Keratinocyte (primary cell): ENCODE results near the gene NEDD8. TPM values are rescaled to one million over a fixed set of nuclear protein-coding genes. Genes with fewer than 3 reads are reported as not detected.

Experiments used
- DNase-seq: peaks from one replicate; pipeline ENCODE4 v3.0.0-alpha.2; 2011; ENCODE audit warnings: low read depth, missing footprints, low spot score
- FAIRE-seq: peaks from 2 replicates; lab custom pipeline; 2011; peaks lifted over from hg19 to GRCh38; lab: Jason Lieb, UNC
- H2AFZ ChIP-seq: 2 replicates; pipeline ENCODE4 v1.6.0; 2012; ENCODE audit warnings: low read length, control low read depth, inconsistent platforms; ENCODE audit not compliant: control insufficient read depth
- H3K27ac ChIP-seq: 2 replicates; pipeline ENCODE4 v1.5.1; 2011; ENCODE audit warnings: low read length; ENCODE audit not compliant: control insufficient read depth, insufficient read depth
- H3K27me3 ChIP-seq: 3 replicates; pipeline ENCODE4 v1.6.0; 2011; ENCODE audit warnings: low read length; ENCODE audit not compliant: control insufficient read depth, insufficient read depth; ENCODE audit errors: extremely low read depth
- H3K36me3 ChIP-seq, 2 experiments: 2 replicates in 1 of 2; 3 replicates in 1 of 2; pipeline ENCODE4 v1.5.1; 2011; ENCODE audit warnings: low read length in 2 of 2, mild to moderate bottlenecking in 1 of 2; ENCODE audit not compliant: control insufficient read depth in 2 of 2, insufficient read depth in 2 of 2; ENCODE audit errors: extremely low read depth in 1 of 2
- H3K4me1 ChIP-seq: 3 replicates; pipeline ENCODE4 v1.5.1; 2011; ENCODE audit warnings: low read length; ENCODE audit not compliant: control insufficient read depth, insufficient read depth; ENCODE audit errors: extremely low read depth
- H3K4me2 ChIP-seq: 3 replicates; pipeline ENCODE4 v1.6.0; 2011; ENCODE audit warnings: low read depth, low read length; ENCODE audit not compliant: control insufficient read depth, insufficient read depth; ENCODE audit errors: extremely low read depth
- H3K4me3 ChIP-seq, 3 experiments: fragments of 200-600 bp in 1 of 3; sonication (generic) in 1 of 3; 2 replicates in 2 of 3; 3 replicates in 1 of 3; pipeline ENCODE4 v1.5.1; 2011 to 2016; ENCODE audit warnings: low read length in 3 of 3, mild to moderate bottlenecking in 3 of 3, control low read depth in 2 of 3, inconsistent platforms in 1 of 3, low read depth in 1 of 3, mixed read lengths in 1 of 3, mixed run types in 1 of 3, moderate library complexity in 1 of 3; ENCODE audit not compliant: control insufficient read depth in 2 of 3, insufficient read depth in 2 of 3; ENCODE audit errors: extremely low read depth in 1 of 3
- H3K79me2 ChIP-seq: 2 replicates; pipeline ENCODE4 v1.6.0; 2012; ENCODE audit warnings: low read length; ENCODE audit not compliant: control insufficient read depth, insufficient read depth
- H3K9ac ChIP-seq: 3 replicates; pipeline ENCODE4 v1.6.0; 2011; ENCODE audit warnings: low read length; ENCODE audit not compliant: control insufficient read depth, insufficient read depth; ENCODE audit errors: extremely low read depth
- H3K9me1 ChIP-seq: 3 replicates; pipeline ENCODE4 v1.6.0; 2011; ENCODE audit warnings: low read length; ENCODE audit not compliant: control insufficient read depth, insufficient read depth; ENCODE audit errors: extremely low read depth
- H3K9me3 ChIP-seq: 2 replicates; pipeline ENCODE4 v1.5.1; 2012; ENCODE audit warnings: low read depth, low read length; ENCODE audit not compliant: control insufficient read depth
- H4K20me1 ChIP-seq: 3 replicates; pipeline ENCODE4 v1.6.0; 2011; ENCODE audit warnings: low read length; ENCODE audit not compliant: control insufficient read depth, insufficient read depth; ENCODE audit errors: extremely low read depth
- CTCF ChIP-seq, 3 experiments: IDR thresholded peaks in 1 of 3; conservative IDR thresholded peaks in 1 of 3; optimal IDR thresholded peaks in 1 of 3; 2 replicates in 2 of 3; 3 replicates in 1 of 3; pipeline versions ENCODE3 to v1.5.1; 2011; ENCODE audit warnings: low read length in 3 of 3, mild to moderate bottlenecking in 3 of 3, moderate library complexity in 2 of 3, control low read depth in 1 of 3, inconsistent platforms in 1 of 3; ENCODE audit not compliant: insufficient read depth in 2 of 3; ENCODE audit errors: extremely low read depth in 1 of 3
- EZH2 ChIP-seq: IDR thresholded peaks from one replicate; pipeline ENCODE4 v1.6.1; 2012; ENCODE audit warnings: inconsistent platforms, mild to moderate bottlenecking, low read length, moderate library complexity
- dilution Hi-C: fragments of 300-500 bp; cut with MboI; formaldehyde crosslinking; loops from one replicate; pipeline ENCODE4 v1.7.0; 2020; ENCODE audit warnings: low sequenced_read_pairs; ENCODE audit not compliant: extremely low pct_ligation_motif_present
- polyA plus RNA-seq, 5 experiments: library from polyadenylated mRNA; depleted of rRNA in 3 of 5; stranded (reverse) in 3 of 5; stranded (forward) in 1 of 5; unstranded in 1 of 5; fragments of >200 nt; gene quantifications; 1 replicate in 1 of 5; 2 replicates in 3 of 5; 3 replicates in 1 of 5; pipeline versions ENCODE4 v1.2.1 to v1.2.3, GENCODE V29; 2011 to 2012; ENCODE audit warnings: missing spikeins in 2 of 5, low read depth in 1 of 5, low replicate concordance in 1 of 5

Gene NEDD8
- polyA plus RNA-seq, 1 donor (not counting 4 experiments of a cell fraction or from before 2014, with no cell fraction given), result 509 TPM

- no peaks in the 10 kb centered on the region for H3K9me1 ChIP-seq
- no peak overlapping the region for H2AFZ ChIP-seq
- no peak overlapping the region for H3K4me2 ChIP-seq
- FAIRE-seq (no peak), DNase-seq (no peak)
- H4K20me1 ChIP-seq, result peaks cover 8% of the 10 kb centered on the region
- H3K27ac ChIP-seq, result no peak overlapping the region
- no peak overlapping the region for H3K9ac ChIP-seq
- dilution Hi-C loops, result no loop called here
- no peak overlapping the region for H3K4me3 ChIP-seq
- TF ChIP-seq CTCF (optimal IDR thresholded peaks at IDR 0.05 in 1 of 3, IDR thresholded peaks at IDR 0.05 in 1 of 3, conservative IDR thresholded peaks at IDR 0.05 in 1 of 3; ENCODE audit: extremely low read depth in 1 of 3, insufficient read depth in 2 of 3, low read length in 3 of 3) (no peak), EZH2 (no peak)
- H3K27me3 ChIP-seq, result no peaks in the 10 kb centered on the region
- H3K4me1 ChIP-seq, result no peaks in the 10 kb centered on the region
- H3K9me3 ChIP-seq, result no peaks in the 10 kb centered on the region
- no peaks in the 10 kb centered on the region for H3K79me2 ChIP-seq
- H3K36me3 ChIP-seq, result peaks cover 58 to 60% of the 10 kb centered on the region in 2 experiments
Measured at GRCh38 chr14:24181371-24182077, 50.6 kb downstream of the NEDD8 start.

- H3K79me2 ChIP-seq, result no peaks in the 10 kb centered on the region
- no peaks in the 10 kb centered on the region for H3K9me1 ChIP-seq
- H3K4me1 ChIP-seq, result no peaks in the 10 kb centered on the region
- peaks cover 47 to 57% of the 10 kb centered on the region in 2 experiments for H3K36me3 ChIP-seq
- no peak overlapping the region for H3K9ac ChIP-seq
- no peak overlapping the region for H3K4me2 ChIP-seq
- H3K27ac ChIP-seq, result no peak overlapping the region
- H3K4me3 ChIP-seq, result no peak overlapping the region
- dilution Hi-C loops, result no loop called here
- no peak overlapping the region for H2AFZ ChIP-seq
- TF ChIP-seq EZH2 (no peak), CTCF (optimal IDR thresholded peaks at IDR 0.05 in 1 of 3, IDR thresholded peaks at IDR 0.05 in 1 of 3, conservative IDR thresholded peaks at IDR 0.05 in 1 of 3; ENCODE audit: extremely low read depth in 1 of 3, insufficient read depth in 2 of 3, low read length in 3 of 3) (no peak)
- H3K9me3 ChIP-seq, result no peaks in the 10 kb centered on the region
- no peak for FAIRE-seq
- H3K27me3 ChIP-seq, result no peaks in the 10 kb centered on the region
- H4K20me1 ChIP-seq, result peaks cover 8% of the 10 kb centered on the region
- DNase-seq, result no peak
Measured at GRCh38 chr14:24179961-24180796, 52.0 kb downstream of the NEDD8 start.
